GM18951 (cell line): ENCODE measurements around the gene TMEM184B.
"Not testable (repeated sequence)": the region's sequence is repeated elsewhere in the genome, so short reads cannot be mapped to it uniquely, and the experiment has no call there.

Experiments used
- POLR2A ChIP-seq: IDR thresholded peaks from 4 replicates; pipeline ENCODE4 v1.6.1; 2011; ENCODE audit warnings: mild to moderate bottlenecking; ENCODE audit not compliant: insufficient read length, insufficient read depth; ENCODE audit errors: extremely low read depth
- in situ Hi-C: fragments of 300-500 bp; cut with MboI; formaldehyde crosslinking; loops from one replicate; pipeline ENCODE4 v1.12.0; 2022; ENCODE audit warnings: low sequenced_read_pairs, mixed read lengths, inconsistent platforms; ENCODE audit not compliant: unreplicated experiment

Gene TMEM184B

DNA sequence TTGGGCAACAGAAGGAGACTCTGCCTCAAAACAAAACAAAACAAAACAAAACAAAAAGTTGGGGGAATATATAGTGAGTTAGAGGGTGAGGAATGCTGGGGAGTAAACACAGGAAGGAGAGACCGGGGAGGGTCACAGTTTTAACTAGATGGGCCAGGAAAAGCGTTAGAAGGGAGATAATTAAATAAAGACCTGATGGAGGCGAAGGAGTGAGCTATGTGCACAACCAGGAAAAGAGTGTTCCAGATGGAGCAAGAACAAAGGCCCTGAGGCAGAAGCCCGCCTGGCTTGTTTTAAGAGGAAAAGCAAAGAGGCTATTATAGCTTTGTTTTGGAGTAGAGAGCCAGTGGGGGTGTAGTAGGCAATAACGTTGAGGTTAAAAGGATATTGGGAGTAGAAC lies 86.4 kb downstream of the TMEM184B start:
- TF ChIP-seq POLR2A: no peak
- in situ Hi-C loops: no loop called here

DNA sequence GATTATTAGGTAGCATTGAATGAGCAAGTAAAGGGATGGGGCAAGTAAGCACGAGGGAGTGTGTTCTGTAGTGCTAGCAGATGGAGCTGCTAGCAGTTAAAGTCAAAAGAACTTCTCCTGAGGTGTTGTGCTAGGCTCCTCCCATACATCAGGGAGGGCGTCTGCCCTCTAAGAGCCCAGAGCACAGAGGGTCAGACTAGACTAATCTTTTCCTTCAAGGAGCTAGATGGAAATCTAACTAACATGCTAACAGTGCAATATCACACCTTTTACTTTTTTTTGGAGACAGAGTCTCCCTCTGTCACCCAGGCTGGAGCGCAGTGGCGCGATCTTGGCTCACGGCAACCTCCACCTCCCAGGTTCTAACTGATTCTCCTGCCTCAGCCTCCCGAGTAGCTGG lies 88.0 kb downstream of the TMEM184B start:
- TF ChIP-seq POLR2A: no peak

DNA sequence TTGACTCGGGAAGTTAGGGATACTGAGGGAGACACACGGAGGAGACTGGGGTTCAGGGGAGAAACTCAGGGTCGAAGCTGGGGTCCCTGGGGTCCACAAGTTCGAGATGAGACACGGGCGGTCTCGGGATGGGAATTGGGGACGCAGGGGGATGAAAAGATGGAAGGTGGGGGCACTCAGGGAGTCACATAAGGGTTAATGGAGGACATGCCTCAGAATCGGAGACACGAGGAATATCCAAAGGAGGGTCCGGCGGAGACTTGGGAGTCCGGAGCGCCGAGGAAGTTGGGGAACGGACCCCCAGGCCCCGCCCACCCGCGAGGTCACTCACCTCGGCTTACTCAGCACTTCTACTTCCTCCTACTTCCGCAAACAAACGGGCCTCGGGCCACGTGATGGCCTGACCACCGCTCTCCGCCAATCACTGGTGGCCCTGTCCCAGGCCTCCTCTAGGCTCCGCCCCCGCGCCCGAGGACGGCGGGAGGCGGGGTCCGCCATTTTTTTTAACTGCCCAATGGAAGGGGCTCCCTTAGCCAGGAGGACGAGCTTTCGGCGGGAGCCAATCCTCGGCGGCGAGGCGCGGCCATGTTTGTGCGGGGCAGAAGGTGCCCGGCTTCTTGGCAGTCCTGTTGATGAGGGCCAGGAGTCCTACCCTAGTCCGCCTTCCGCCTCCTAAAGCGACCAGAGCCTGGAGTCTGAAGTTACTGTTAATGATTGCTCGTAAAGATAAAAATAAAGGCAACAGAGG lies 91.2 kb downstream of the TMEM184B start, which contains the start of gene PLA2G6:
Gene PLA2G6 (minus strand): TSS at position 378 of the 748 bp plus-strand sequence. CDS start 12,404 bp downstream, outside the sequence.
- in situ Hi-C loops: no loop called here
- TF ChIP-seq POLR2A: peak; percentile 69

More for the DNA sequence above, 88.0 kb downstream of the TMEM184B start:
- in situ Hi-C loops: no loop called here

DNA sequence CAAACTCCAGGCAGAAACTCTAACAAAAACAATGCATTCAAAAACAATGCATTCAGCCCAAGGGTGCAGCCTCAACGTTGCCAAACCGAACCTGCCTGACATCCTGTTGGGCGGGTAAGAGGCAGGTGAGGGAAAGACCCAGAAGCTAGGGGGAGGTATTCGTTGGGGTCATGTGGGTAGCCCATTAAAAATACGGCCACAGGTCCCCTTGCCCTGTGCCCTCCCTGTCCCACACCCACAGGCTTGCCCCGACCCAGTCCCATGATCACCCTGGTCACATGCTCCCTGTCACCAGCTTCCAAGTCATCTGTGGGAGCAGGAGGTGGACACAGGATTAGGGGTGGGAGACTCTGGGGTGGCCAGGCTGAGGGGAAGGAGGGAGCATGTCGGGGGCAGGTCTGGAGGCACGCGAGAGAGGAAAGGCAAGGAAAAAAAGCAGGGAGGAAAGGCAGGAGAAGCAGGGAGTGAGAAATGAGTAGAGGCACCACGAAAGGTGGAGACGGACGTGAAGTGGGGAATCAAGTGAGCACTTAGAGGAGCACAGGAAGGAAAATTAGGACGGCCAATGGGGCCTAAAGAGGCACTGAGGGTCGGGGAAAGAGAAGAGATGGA lies 91.9 kb downstream of the TMEM184B start:
- no peak for TF ChIP-seq POLR2A
- in situ Hi-C loops: no loop called here

DNA sequence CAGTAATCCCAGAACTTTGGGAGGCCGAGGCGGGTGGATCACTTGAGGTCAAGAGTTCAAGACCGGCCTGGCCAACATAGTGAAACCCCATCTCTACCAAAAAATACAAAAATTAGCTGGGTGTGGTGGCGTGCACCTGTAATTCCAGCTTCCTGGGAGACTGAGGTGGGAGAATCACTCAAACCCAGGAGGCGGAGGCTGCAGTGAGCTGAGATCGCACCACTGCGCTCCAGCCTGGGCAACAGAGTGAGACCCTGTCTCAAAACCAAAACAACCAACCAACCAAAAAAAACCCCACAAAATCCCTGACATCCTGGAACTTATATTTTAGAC lies 94.2 kb downstream of the TMEM184B start:
- in situ Hi-C loops: not testable (repeated sequence)

DNA sequence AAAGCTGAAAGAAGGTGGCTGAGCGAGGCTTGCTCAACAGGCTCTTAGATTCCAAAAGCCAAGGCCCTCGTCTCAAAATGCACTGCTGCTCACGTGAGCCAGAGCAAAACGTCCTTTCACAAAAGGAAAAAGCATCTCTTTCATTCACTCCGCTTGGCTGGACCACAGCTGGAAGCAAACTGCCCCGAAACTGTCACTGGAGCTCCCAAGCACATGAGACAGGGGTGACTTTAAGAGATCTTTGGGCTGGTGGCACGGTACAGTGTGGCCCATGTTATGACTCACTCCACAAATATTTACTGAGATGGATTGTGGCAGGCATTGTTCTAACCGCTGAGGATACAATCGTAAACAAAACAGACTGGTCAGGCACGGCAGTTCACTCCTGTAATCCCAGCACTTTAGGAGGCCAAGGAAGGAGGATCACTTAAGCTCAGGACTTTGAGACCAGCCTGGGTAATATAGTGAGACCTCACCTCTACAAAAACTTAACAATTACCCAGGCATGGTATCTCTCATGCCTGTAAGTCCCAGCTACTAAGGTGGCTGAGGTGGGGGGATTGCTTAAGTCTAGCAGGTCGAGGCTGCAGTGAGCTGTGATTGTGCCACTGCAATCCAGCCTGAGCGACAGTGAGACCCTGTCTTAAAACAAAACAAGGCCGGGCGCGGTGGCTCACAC lies 94.7 kb downstream of the TMEM184B start:
- in situ Hi-C loops: no loop called here
- TF ChIP-seq POLR2A: no peak

DNA sequence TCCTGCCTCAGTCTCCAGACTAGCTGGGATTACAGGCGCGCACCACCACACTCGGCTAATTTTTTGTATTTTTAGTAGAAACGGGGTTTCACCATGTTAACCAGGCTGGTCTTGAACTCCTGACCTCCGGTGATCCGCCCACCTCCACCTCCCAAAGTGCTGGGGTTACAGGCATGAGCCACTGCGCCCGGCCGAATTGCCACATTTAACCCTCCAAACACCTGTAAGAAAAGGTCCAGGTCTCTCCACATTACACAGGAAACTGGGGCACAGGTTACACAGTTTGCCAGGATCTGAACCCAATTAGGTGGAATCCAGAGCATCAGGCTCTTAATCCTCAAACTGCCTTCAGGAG lies 95.3 kb downstream of the TMEM184B start:
- in situ Hi-C loops: not testable (repeated sequence)

DNA sequence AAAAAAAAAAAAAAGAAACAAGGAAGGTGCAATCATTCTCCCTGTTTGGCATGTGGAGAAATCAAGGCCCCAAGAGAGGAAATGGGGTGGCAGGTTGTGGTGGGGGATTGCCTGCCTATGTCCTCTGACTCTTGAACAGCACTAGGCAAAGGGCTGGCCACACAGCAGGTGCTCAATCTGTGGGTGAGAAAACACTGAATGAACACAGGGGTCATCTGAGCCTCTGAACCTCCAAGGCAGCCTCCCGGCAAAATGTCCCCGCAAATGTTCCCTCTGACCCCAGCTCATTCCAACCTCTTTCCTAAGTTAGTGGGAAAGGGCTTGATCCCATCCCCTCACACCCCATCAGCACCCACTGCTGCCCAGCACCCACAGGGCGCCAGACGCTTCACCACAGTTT lies 95.8 kb downstream of the TMEM184B start:
- TF ChIP-seq POLR2A: no peak
- in situ Hi-C loops: no loop called here

DNA sequence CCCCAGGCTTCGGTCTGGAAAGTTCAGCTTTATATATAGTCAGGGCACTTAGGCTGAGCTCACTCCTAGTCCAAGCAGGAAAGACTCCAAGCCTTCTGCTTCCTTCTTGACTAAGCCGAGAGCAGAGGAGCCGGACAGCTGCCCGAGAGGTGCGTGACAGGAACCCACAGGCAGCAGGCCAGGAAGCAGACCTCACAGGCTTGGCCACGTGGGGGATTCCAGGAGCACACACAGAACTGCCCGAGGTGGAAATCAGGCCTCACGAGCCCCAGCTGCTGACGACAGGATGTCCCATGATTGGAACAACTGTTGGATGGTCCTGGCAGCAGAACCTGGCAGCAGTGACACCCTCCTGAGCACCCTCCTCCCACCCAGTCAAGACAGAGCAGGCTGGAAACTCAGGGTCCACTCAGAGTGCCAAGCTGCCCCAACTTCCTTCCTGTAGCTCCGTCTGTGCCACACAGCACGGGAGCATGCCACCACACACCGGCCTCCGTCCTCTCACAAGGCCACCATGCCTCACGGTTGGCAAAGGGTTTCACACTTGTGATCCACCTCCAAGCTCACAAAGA lies 96.6 kb downstream of the TMEM184B start:
- in situ Hi-C loops: no loop called here
- TF ChIP-seq POLR2A: no peak

DNA sequence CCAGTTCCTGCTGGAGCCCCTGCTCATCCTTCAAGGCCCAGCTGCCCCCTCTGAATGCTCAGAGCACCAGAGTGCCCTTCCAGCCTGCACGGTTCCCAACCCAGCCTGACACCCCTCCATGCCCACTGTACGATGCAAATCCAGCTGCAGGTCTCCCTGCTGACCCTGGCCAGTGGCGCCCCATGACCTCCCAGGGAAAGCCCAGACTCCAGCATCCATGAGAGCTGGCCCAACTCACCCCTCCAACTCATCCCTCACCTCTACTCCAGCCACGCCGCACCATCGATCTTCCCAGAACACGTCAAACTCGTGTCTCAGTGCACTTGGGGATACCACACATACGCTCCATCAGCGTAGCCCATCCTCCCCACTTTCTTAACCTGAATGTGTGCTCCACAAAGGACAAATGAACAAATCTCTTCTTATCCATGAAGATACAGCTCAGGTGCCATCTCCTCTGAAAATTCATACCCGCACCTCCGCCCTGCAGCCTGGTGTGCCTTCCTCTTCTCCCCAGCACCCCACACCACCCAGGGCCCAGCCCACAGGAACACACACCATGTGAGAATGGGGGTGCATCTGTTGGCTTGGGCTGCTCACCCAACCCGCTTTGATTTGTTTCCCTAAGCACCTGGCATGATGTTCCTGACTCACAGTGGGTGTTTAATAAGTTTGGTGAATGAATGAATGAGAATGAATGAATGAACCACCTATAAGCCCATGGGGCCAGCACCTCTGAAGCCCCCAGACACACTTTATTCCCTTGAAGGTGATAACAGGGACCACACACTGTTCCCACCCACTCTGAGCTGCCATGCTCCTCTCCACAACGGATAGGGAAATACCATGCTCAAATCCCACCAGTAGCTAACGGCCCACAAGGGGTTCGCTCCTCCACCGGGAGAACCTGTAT lies 97.3 kb downstream of the TMEM184B start:
- no peak for TF ChIP-seq POLR2A
- in situ Hi-C loops: no loop called here

DNA sequence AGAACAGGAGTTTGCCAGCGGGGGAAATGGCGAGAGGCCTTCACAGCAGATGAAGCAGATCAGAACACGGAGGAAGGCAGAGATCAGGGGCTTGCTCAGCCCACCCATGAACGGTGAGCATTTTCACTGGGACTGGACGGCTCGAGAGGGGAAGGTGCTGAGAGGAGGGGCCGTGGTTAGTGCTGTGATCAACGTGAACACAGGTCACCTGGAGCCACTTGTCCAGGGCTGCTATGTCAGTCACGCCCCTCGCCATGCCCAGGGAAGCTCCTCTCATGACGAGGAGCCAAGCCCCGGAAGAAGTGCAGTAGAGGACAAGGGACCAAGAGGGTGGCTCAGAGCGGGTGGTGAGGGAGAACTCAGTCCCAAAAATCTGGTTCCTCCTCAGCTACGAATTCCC lies 98.2 kb downstream of the TMEM184B start:
- in situ Hi-C loops: no loop called here
- TF ChIP-seq POLR2A: no peak

DNA sequence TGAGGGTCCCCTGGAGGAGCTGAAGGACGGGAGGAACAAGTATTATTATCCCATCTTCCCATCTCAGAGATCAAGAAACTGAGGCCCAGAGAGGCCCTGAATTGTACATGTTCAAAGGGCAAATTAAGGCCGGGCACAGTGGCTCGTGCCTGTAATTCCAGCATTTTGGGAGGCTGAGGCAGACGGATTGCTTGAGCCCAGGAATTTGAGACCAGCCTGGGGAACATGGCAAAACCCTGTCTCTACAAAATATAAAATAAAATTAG lies 99.2 kb downstream of the TMEM184B start:
- no peak for TF ChIP-seq POLR2A
- in situ Hi-C loops: no loop called here
